ENCODE measurements around the gene OR13A1.
"Not testable (repeated sequence)": the region's sequence is repeated elsewhere in the genome, so short reads cannot be mapped to it uniquely, and the experiment has no call there.

Gene OR13A1, protein sequence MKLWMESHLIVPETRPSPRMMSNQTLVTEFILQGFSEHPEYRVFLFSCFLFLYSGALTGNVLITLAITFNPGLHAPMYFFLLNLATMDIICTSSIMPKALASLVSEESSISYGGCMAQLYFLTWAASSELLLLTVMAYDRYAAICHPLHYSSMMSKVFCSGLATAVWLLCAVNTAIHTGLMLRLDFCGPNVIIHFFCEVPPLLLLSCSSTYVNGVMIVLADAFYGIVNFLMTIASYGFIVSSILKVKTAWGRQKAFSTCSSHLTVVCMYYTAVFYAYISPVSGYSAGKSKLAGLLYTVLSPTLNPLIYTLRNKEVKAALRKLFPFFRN

DNA sequence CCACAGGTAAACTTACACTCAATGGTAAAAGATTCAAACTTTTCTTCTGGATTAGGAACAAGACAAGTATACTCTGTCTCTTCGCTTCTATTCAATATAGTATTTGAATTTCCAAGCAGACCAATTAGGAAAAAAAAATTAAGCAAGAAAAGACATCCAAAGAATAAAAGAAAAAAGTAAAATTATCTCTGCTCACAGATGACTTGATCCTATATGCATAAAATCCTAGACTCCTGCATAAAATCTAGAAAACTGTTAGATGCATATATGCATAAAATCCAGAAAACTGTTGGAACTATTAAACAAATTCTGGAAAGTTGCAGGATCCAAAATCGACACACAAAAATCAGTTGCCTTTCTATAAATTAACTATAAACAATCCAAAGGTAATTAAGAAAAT, at the start of gene OR13A1:
Gene OR13A1 (minus strand): TSS at position 101 of the 400 bp plus-strand sequence. CDS start 11,186 bp downstream, outside the sequence.
- no peak for FAIRE-seq

DNA sequence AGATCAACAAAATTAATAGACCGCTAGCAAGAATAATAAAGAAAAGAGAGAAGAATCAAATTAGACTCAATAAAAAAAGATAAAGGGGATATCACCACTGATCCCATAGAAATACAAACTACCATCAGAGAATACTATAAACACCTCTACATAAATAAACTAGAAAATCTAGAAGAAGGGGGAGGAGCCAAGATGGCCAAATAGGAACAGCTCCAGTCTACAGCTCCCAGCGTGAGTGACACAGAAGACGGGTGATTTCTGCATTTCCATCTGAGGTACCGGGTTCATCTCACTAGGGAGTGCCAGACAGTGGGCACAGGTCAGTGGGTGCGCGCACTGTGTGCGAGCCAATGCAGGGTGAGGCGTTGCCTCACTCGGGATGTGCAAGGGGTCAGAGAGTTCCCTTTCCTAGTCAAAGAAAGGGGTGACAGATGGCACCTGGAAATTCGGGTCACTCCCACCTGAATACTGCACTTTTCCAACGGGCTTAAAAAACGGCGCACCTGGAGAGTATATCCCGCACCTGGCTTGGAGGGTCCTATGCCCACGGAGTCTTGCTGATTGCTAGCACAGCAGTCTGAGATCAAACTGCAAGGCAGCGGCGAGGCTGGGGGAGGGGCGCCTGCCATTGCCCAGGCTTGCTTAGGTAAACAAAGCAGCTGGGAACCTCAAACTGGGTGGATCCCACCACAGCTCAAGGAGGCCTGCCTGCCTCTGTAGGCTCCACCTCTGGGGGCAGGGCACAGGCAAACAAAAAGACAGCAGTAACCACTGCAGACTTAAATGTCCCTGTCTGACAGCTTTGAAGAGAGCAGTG, 46.8 kb upstream of the OR13A1 start:
- FAIRE-seq; DNase-seq (ENCODE audit: extremely low spot score, insufficient read length, low read depth): not testable (repeated sequence)

More for the DNA sequence above, at the start of gene OR13A1:
- DNase-seq (ENCODE audit: extremely low spot score, insufficient read length, low read depth), result no peak

DNA sequence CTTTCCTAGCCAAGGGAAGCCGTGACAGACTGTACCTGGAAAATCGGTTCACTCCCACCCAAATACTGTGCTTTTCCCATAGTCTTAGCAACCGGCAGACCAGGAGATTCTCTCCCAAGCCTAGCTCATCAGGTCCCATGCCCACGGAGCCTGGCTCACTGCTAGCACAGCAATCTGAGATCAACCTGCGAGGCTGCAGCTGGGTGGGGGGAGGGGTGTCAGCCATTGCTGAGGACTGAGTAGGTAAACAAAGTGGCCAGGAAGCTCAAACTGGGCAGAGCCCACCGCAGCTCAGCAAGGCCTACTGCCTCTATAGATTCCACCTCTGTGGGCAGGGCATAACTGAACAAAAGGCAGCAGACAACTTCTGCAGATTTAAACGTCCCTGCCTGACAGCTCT, 43.6 kb upstream of the OR13A1 start:
- FAIRE-seq; DNase-seq (ENCODE audit: extremely low spot score, insufficient read length, low read depth): not testable (repeated sequence)

DNA sequence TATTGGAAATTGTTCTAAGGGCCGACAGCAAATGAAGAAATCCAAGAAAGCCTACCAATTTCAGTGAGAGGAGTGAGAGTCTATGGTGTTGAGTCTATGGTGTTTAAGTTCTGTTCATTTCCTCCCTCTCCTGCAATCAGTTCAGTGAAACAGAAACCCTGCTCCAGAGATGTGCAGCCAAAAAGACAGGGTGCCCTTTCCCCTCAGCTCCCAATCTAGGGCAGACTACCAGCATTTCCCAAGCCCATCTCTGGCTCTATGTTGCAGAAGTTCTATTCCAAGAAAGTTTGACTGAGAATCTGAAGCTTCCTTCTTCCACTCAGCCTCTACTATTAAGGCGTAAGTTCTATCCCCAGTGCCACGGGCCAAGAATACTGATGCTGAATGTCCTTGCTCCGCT, 40.1 kb upstream of the OR13A1 start:
- FAIRE-seq (no peak), DNase-seq (ENCODE audit: extremely low spot score, insufficient read length, low read depth) (no peak)

DNA sequence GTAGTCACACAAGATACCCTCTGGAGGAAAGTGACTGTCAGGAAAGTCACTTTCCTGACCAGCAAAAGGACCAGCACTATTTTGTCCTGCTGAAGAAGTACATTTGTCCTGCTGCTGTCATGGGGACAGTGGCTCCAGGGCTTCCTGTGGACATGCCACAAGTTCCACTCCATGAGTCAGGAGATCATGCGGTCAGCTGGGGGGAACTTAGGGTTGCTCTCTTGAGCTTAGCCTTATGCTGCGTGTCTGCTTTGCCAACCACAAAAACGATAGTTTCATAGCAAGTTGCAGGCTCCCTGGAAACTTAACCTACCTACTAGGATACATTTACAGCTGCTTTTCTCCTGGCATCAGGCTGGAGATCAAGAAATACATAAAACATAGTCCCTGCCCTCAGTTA, 38.9 kb upstream of the OR13A1 start:
- FAIRE-seq (no peak), DNase-seq (ENCODE audit: extremely low spot score, insufficient read length, low read depth) (no peak)

DNA sequence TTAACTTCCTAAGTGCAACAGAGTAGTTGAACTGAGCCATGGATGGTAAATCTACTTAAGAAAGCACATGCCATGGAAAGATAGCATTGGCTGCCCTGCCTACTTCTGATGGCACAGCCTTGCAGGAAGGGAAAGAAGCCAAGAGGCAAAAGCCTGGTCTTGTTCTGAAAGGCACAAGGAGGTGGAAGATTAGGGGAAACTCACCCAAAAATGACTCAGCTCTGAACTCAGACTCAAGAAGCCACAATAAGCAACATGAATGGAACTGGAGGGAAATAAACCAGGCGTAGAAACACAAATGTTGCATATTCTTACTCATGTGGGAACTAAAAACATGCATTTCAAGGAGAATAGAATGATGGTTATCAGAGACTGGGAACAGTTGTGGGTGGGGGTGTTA, 37.8 kb upstream of the OR13A1 start:
- FAIRE-seq (peak; percentile 79), DNase-seq (ENCODE audit: extremely low spot score, insufficient read length, low read depth) (no peak)

DNA sequence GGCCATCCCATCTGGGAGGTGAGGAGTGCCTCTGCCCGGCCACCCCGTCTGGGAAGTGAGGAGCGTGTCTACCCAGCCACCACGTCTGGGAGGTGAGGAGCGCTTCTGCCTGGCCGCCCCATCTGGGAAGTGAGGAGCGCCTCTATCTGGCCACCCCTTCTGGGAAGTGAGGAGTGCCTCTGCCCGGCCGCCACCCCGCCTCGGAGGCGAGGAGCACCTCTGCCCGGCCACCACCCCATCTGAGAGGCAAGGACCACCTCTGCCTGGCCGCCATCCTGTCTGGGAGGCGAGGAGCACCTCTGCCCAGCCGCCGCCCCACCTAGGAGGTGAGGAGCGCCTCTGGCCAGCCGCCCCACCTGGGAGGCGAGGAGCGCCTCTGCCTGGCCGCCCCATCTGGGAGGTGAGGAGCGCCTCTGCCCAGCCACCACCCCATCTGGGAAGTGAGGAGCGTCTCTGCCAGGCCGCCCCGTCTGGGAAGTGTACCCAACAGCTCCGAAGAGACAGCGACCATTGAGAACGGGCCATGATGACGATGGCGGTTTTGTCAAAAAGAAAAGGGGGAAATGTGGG, 32.9 kb upstream of the OR13A1 start:
- not testable (repeated sequence) for FAIRE-seq; DNase-seq (ENCODE audit: extremely low spot score, insufficient read length, low read depth)

DNA sequence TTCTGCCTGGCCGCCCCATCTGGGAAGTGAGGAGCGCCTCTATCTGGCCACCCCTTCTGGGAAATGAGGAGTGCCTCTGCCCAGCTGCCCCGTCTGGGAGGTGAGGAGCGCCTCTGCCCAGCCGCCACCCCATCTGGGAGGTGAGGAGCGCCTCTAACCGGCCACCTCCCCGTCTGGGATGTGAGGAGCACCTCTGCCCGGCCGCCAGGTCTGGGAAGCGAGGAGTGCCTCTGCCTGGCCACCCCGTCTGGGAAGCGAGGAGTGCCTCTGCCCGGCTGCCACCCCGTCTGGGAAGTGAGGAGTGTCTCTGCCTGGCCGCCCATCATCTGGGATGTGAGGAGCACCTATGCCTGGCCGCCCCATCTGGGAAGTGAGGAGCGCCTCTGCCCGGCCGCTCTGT, 32.1 kb upstream of the OR13A1 start:
- DNase-seq (ENCODE audit: extremely low spot score, insufficient read length, low read depth); FAIRE-seq: not testable (repeated sequence)

DNA sequence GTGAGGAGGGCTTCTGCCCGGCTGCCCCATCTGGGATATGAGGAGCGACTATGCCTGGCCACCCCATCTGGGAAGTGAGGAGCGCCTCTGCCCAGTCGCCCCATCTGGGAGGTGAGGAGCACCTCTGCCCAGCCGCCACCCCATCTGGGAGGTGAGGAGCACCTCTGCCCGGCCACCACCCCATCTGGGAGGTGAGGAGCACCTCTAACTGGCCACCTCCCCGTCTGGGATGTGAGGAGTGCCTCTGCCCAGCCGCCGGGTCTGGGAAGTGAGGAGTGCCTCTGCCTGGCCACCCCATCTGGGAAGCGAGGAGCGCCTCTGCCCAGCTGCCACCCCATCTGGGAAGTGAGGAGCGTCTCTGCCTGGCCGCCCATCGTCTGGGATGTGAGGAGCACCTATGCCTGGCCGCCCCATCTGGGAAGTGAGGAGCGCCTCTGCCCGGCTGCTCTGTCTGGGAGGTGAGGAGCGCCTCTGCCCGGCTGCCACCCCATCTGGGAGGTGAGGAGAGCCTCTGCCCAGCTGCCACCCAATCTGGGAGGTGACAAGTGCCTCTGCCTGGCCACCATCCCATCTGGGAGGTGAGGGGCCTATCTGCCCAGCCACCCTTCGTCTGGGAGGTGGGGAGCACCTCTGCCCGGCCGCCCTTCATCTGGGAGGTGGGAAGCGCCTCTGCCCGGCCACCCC, 31.4 kb upstream of the OR13A1 start:
- not testable (repeated sequence) for DNase-seq (ENCODE audit: extremely low spot score, insufficient read length, low read depth); FAIRE-seq

DNA sequence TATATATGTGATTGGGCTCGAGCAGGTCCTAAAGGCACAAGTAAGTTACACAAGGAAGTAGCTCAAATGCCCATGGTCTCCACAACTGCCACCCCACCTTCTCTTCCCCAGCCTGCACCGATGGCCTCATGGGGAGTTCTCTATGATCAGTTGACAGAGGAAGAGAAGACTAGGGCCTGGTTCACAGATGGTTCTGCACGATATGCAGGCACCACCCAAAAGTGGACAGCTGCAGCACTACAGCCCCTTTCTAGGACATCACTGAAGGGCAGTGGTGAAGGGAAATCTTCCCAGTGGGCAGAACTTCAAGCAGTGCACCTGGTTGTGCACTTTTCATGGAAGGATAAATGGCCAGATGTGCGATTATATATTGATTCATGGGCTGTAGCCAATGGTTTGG, 25.0 kb upstream of the OR13A1 start:
- FAIRE-seq; DNase-seq (ENCODE audit: extremely low spot score, insufficient read length, low read depth): not testable (repeated sequence)

DNA sequence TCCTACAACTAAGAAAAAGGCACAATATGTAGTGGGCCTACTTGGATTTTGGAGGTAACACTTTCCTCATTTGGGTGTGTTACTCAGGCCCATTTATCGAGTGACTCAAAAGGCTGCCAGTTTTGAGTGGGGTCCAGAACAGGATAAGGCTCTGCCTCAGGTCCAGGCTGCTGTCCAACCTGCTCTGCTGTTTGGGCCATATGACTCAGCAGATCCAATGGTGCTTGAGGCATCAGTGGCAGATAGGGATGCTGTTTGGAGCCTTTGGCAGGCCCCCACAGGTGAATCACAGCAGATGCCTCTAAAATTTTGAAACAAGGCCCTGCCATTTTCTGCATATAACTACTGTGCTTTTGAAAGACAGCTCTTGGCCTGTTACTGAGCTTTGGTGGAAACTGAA, 24.5 kb upstream of the OR13A1 start:
- FAIRE-seq, result no peak

DNA sequence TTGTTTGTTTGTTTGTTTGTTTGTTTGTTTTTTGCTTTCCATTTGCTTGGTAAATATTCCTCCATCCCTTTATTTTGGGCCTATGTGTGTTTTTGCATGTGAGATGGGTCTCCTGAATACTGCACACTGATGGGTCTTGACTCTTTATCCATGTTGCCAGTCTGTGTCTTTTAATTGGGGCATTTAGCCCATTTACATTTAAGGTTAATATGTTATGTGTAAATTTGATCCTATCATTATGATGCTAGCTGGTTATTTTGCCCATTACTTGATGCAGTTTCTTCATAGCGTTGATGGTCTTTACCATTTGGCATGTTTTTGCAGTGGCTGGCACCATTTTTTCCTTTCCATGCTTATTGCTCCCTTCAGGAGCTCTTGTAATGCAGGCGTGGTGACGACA, 16.4 kb upstream of the OR13A1 start:
- FAIRE-seq; DNase-seq (ENCODE audit: extremely low spot score, insufficient read length, low read depth): not testable (repeated sequence)

More for the DNA sequence above, 24.5 kb upstream of the OR13A1 start:
- DNase-seq (ENCODE audit: extremely low spot score, insufficient read length, low read depth), result no peak

DNA sequence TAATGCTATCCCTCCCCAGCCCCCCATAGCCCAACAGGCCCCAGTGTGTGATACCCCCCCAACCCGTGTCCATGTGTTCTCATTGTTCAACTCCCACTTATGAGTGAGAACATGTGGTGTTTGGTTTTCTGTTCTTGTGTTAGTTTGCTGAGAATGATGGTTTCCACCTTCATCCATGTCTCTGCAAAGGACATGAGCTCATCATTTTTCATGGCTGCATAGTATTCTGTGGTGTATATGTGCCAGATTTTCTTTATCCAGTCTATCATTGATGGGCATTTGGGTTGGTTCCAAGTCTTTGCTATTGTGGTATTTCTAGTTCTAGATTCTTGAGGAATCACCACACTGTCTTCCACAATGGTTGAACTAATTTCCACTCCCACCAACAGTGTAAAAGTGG, 11.5 kb upstream of the OR13A1 start:
- not testable (repeated sequence) for FAIRE-seq; DNase-seq (ENCODE audit: extremely low spot score, insufficient read length, low read depth)

DNA sequence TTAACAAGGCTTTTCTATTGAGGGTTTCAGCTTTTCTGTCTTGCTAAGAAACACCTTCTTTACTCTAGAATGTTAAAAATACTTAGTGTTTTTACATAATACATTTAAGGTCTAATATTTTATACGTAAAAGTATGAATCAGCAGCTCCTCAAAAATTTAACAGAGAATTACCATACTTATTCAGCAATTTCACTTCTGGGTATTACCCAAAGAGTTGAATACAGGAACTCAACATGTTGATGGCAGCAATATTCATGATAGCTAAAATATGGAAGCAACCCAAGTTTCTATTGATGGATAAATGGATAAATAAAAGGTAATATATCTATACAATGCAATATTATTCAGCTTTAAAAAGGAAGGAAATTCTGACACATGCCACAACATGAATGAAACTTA, 9.7 kb upstream of the OR13A1 start:
- no peak for DNase-seq (ENCODE audit: extremely low spot score, insufficient read length, low read depth)
- no peak for FAIRE-seq

DNA sequence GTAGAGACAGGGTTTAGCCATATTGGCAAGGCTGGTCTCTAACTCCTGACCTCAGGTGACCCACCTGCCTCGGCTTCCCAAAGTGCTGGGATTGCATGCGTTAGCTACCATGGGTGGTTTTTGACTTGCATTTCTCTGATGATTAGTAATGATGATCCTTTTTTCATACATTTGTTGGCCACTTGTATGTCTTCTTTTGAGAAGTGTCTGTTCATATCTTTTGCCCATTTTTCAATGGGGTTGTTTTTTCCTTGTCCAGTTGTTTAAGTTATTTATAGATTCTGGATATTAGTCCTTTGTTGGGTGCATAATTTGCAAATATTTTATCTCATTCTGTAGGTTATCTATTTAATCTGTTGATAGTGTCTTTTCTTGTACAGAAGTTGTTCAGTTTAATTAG, 4.3 kb upstream of the OR13A1 start:
- FAIRE-seq (no peak), DNase-seq (ENCODE audit: extremely low spot score, insufficient read length, low read depth) (no peak)

DNA sequence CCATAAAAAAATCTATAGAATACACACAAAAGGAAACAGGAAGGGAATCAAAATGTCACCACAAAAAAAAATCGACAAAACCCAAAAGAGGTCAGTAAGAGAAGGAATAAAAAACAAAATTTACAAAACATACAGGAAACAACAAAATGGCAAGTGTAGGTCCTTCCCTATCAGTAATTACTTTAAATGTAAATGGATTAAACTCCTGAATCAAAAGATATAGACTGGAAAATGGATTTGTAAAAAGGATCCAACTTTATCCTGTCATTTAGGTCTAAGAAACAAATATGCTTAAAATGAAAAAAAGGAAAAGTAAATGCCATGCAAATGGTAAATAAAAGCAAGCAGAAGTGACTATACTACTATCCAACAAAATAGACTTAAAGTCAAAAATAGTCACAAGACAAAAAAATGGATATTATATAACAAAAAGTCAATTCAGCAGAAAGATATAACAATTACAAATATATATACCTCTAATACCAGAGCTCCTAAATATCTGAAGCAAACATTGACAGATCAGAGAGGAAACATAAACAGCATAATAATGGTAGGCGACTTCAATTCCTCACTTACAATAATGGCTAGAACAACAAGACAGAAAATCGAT, 2.0 kb downstream of the OR13A1 start:
- no peak for DNase-seq (ENCODE audit: extremely low spot score, insufficient read length, low read depth)
- FAIRE-seq, result no peak

DNA sequence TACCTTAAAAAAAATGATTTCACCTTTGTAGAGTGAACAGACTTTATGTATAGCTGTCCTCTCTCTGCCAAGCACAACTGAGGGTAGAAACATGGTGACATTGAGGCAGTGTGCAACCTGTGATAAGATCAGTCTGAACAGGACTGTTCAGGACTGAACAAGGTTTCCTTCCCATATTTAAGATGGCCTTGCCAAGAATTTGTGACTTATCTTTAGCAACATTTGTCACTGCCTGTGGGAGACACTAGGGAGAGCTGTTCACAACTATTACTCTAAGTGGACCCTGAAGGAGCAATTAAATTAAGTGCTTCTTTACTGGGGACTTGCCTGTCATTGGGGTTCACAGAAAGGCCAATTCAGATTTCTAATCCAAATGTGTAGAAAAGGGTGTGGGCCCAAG, 6.7 kb downstream of the OR13A1 start:
- DNase-seq (ENCODE audit: extremely low spot score, insufficient read length, low read depth), result no peak
- no peak for FAIRE-seq

DNA sequence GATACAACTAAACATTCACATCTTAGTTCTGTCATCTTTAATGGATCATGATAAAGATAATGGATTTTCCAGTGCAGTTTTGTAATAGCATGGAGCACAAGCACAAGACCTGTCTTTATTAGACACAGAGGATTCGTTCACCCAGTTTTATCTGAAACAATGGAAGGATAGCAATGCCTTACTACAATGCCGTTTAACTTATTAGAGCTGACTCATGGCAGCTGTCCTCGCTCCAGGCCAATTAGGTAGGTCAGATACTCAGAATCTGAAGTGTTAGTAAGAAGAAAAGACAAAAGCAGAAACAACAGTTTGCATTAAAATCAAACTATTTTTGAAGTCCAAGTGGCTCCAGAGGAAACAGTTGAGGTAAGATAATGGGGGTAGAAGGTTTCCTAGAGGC, 12.8 kb downstream of the OR13A1 start:
- no peak for FAIRE-seq
- no peak for DNase-seq (ENCODE audit: extremely low spot score, insufficient read length, low read depth)

DNA sequence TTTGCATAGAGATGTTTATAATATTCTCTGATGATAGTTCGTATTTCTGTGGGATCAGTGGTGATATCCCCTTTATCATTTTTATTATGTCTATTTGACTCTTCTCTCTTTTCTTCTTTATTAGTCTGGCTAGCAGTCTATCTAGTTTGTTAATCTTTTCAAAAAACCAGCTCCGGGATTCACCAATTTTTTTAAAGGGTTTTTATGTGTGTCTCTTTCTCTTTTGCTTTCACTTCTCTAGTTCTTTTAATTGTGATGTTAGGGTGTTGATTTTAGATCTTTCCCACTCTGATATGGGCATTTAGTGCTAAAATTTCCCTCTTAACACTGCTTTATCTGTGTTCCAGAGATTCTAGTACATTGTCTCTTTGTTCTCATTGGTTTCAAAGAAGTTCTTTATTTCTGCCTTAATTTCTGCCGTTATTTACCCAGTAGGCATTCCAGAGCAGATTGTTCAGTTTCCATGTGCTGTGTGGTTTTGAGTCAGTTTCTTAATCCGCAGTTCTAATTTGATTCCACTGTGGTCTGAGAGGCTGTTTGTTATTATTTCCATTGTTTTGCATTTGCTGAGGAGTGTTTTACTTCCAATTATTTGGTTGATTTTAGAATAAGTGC, 17.0 kb downstream of the OR13A1 start:
- not testable (repeated sequence) for DNase-seq (ENCODE audit: extremely low spot score, insufficient read length, low read depth); FAIRE-seq

Data from GM18507 (cell line).